ENCODE data around the gene GLDC.

Gene GLDC

GRCh38 chr9:6681957-6682501 lies 36.5 kb upstream of the GLDC start:
- TF ChIP-seq CTCF (IDR thresholded peaks at IDR 0.05; ENCODE audit: low read depth, low read length), result no peak
- no peak for DNase-seq (ENCODE audit: extremely low read depth, low read depth)

- peak; percentile 93 for DNase-seq (ENCODE audit: extremely low read depth, low read depth)
- TF ChIP-seq CTCF (IDR thresholded peaks at IDR 0.05; ENCODE audit: low read depth, low read length), result no peak
Measured at GRCh38 chr9:6681147-6681956, 35.8 kb upstream of the GLDC start.

GRCh38 chr9:6680797-6681146 lies 35.2 kb upstream of the GLDC start:
- DNase-seq (ENCODE audit: extremely low read depth, low read depth), result no peak
- no peak for TF ChIP-seq CTCF (IDR thresholded peaks at IDR 0.05; ENCODE audit: low read depth, low read length)

- no peak for TF ChIP-seq CTCF (IDR thresholded peaks at IDR 0.05; ENCODE audit: low read depth, low read length)
- no peak for DNase-seq (ENCODE audit: extremely low read depth, low read depth)
Measured at GRCh38 chr9:6677803-6678202, 32.3 kb upstream of the GLDC start.

GRCh38 chr9:6676254-6676921 lies 30.9 kb upstream of the GLDC start:
- DNase-seq (ENCODE audit: extremely low read depth, low read depth), result no peak
- TF ChIP-seq CTCF (IDR thresholded peaks at IDR 0.05; ENCODE audit: low read depth, low read length), result no peak

- no peak for TF ChIP-seq CTCF (IDR thresholded peaks at IDR 0.05; ENCODE audit: low read depth, low read length)
- DNase-seq (ENCODE audit: extremely low read depth, low read depth), result no peak
Measured at GRCh38 chr9:6675268-6675667, 29.7 kb upstream of the GLDC start.

Data from AG09319 (cell line).